ENCODE measurements around the gene BNC2. TPM values are rescaled to one million over a fixed set of nuclear protein-coding genes. Genes with fewer than 3 reads are reported as not detected.

Gene BNC2
- total RNA-seq, 2 donors from 2014 or later, result 0.32 TPM; not detected in 1

DNA sequence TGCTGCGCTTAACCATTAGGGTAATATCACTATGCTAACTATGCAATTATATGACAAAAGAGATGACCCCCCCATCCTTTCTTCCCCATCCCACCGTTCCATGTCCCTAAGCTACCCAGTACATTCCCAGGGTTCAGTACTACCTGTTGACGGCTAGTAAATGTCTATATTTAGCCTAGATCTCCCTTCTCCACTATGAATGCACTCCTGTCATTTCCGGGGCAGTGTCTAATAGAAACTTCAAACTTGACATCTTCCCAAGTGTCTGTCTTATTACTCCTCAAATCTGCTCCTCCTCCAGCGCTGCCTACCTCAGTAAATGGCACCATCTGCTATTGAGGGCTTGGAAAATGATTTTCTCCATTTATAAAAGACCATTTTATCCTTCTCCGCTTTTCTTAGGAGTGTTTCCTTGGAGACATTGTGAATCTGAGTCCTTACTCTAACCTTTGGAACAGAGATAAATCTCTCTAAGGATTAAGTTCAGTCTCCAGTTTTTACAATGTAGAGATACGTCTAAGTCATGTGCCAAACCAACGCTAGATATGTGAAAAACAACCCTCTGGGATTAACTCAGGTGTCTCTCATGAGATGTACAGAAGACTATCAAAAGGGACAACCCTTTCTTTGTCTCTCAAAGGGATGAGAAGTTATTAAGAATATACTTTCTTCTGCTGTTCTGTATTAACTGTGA, 114.9 kb downstream of the BNC2 start:
- DNase-seq, result no peak
- Mint-ChIP-seq H3K36me3 (ENCODE audit: insufficient read depth in 2 of 2) (peaks cover 0 to 2% of the 10 kb centered on the region in 2 donors), H3K4me1 (ENCODE audit: low read depth) (no peaks in the 10 kb centered on the region), H3K27ac (no peak overlapping the region), H3K4me3 (no peak overlapping the region), H3K9me3 (peaks cover 4 to 6% of the 10 kb centered on the region in 2 donors), H3K27me3 (ENCODE audit: low read depth) (no peaks in the 10 kb centered on the region)
- ATAC-seq (replicated peaks in 1 of 2), result no peak

GRCh38 chr9:16754662-16755061, 115.8 kb downstream of the BNC2 start:
- ATAC-seq (replicated peaks in 1 of 2), result no peak
- Mint-ChIP-seq H3K27ac (no peak overlapping the region), H3K9me3 (peaks cover 4 to 6% of the 10 kb centered on the region in 2 donors), H3K4me3 (no peak overlapping the region), H3K36me3 (ENCODE audit: insufficient read depth in 2 of 2) (no peaks in the 10 kb centered on the region), H3K27me3 (ENCODE audit: low read depth) (no peaks in the 10 kb centered on the region), H3K4me1 (ENCODE audit: low read depth) (no peaks in the 10 kb centered on the region)
- DNase-seq, result no peak

DNA sequence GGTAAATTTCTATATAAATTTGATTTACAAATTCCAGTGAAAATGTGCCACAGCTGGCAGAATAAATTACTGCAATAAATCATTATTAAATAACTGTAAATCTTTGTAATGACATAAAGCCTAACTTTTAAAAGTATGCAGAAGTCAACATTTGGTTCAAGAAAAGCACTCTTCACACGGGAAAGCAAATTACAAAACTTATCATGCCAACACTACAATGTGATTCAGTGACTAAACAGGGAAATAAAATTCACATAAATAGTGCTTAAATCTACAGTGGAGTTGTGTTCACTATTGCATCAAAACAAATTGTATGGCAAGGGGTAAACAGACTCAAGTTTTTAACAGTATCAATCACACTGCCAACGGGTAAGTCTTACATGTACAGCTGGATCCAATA, 117.2 kb downstream of the BNC2 start:
- Mint-ChIP-seq H3K4me1 (ENCODE audit: low read depth) (no peaks in the 10 kb centered on the region), H3K27ac (no peak overlapping the region), H3K9me3 (peaks cover 4 to 8% of the 10 kb centered on the region in 2 donors), H3K36me3 (ENCODE audit: insufficient read depth in 2 of 2) (no peaks in the 10 kb centered on the region), H3K4me3 (no peak overlapping the region), H3K27me3 (ENCODE audit: low read depth) (no peaks in the 10 kb centered on the region)
- no peak for ATAC-seq (replicated peaks in 1 of 2)
- no peak for DNase-seq

- no peaks in the 10 kb centered on the region for H3K36me3 Mint-ChIP-seq (ENCODE audit: insufficient read depth in 2 of 2)
- no peaks in the 10 kb centered on the region for H3K4me1 Mint-ChIP-seq (ENCODE audit: low read depth)
- H3K4me3 Mint-ChIP-seq, result no peak overlapping the region
- H3K9me3 Mint-ChIP-seq, result peaks cover 2 to 6% of the 10 kb centered on the region in 2 donors
- H3K27ac Mint-ChIP-seq, result no peak overlapping the region
- ATAC-seq (replicated peaks in 1 of 2) (no peak), DNase-seq (no peak)
- no peaks in the 10 kb centered on the region for H3K27me3 Mint-ChIP-seq (ENCODE audit: low read depth)
Measured at GRCh38 chr9:16752601-16753000, 117.9 kb downstream of the BNC2 start.

DNA sequence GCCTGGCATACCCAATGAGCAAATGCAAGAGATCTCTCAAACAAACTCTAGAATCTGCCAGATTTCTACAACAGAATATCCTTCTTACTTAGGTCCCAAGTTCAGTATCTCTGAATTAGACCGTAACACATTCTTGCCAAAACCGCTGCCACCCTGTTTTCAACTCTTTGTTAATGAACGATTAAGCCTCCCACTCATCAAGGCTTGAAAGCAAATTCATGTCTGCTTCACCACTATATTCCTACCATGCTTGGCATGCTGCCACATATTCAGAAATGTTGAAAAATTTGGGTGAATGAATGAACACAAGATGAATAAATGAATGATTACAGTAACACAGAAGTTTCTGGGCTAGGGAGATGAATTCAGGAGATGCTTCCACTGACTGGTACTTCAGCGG, 119.9 kb downstream of the BNC2 start:
- DNase-seq (no peak), ATAC-seq (replicated peaks in 1 of 2) (no peak)
- Mint-ChIP-seq H3K36me3 (ENCODE audit: insufficient read depth in 2 of 2) (no peaks in the 10 kb centered on the region), H3K4me3 (no peak overlapping the region), H3K4me1 (ENCODE audit: low read depth) (no peaks in the 10 kb centered on the region), H3K9me3 (peaks cover 2% of the 10 kb centered on the region in 2 donors), H3K27ac (no peak overlapping the region), H3K27me3 (ENCODE audit: low read depth) (no peaks in the 10 kb centered on the region)

DNA sequence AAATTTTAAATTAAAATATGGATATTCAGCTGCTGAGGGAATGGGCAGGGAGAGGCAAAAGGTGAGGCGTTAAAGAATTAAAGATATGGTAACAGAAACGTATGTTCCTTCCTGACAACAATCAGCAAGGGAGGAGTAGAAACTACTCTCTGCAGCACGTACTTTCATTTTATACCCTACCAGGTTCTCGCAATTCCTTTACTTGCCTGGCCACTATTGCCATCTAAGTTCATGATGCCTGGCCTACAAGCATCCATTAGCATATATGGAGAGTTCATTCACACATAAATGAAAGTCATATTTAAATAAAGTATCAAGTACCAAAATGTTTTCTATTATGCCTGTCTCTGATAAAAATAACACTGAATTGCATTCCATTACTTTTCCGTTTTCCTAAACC, 125.1 kb downstream of the BNC2 start:
- Mint-ChIP-seq H3K4me1 (ENCODE audit: low read depth) (no peaks in the 10 kb centered on the region), H3K36me3 (ENCODE audit: insufficient read depth in 2 of 2) (no peaks in the 10 kb centered on the region), H3K4me3 (no peak overlapping the region), H3K27ac (no peak overlapping the region), H3K27me3 (ENCODE audit: low read depth) (no peaks in the 10 kb centered on the region), H3K9me3 (peaks cover 0 to 2% of the 10 kb centered on the region in 2 donors)
- no peak for ATAC-seq (replicated peaks in 1 of 2)
- no peak for DNase-seq

- Mint-ChIP-seq H3K9me3 (peaks cover 0 to 5% of the 10 kb centered on the region in 2 donors), H3K4me3 (no peak overlapping the region), H3K27ac (no peak overlapping the region), H3K36me3 (ENCODE audit: insufficient read depth in 2 of 2) (no peaks in the 10 kb centered on the region), H3K27me3 (ENCODE audit: low read depth) (no peaks in the 10 kb centered on the region), H3K4me1 (ENCODE audit: low read depth) (no peaks in the 10 kb centered on the region)
- no peak for DNase-seq
- no peak for ATAC-seq (replicated peaks in 1 of 2)
Measured at GRCh38 chr9:16744394-16744793, 126.1 kb downstream of the BNC2 start.

GRCh38 chr9:16743375-16743774, 127.1 kb downstream of the BNC2 start:
- Mint-ChIP-seq H3K36me3 (ENCODE audit: insufficient read depth in 2 of 2) (no peaks in the 10 kb centered on the region), H3K4me1 (ENCODE audit: low read depth) (no peaks in the 10 kb centered on the region), H3K4me3 (no peak overlapping the region), H3K27me3 (ENCODE audit: low read depth) (no peaks in the 10 kb centered on the region), H3K9me3 (peaks cover 0 to 3% of the 10 kb centered on the region in 2 donors), H3K27ac (no peak overlapping the region)
- no peak for DNase-seq
- ATAC-seq (replicated peaks in 1 of 2), result no peak

DNA sequence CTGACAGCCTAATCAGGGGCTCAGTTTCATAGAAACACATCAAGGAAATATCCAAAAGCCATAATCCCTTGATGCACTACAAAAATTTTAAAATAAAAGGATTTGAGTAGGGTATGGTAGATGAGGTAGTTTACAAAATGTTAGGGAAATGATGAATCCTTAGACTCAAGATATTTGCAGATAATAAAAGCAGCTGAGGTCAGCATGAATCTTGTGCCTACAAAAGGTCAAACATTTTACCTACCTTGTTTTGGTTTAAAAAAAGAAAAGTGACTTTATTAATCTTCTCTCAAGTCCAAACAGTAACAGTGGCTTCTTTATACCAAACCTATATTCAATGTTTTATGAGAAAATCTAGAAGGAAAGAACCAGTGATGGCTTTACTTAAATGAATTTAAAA, 135.5 kb downstream of the BNC2 start:
- H3K4me1 Mint-ChIP-seq (ENCODE audit: low read depth), result no peaks in the 10 kb centered on the region

DNA sequence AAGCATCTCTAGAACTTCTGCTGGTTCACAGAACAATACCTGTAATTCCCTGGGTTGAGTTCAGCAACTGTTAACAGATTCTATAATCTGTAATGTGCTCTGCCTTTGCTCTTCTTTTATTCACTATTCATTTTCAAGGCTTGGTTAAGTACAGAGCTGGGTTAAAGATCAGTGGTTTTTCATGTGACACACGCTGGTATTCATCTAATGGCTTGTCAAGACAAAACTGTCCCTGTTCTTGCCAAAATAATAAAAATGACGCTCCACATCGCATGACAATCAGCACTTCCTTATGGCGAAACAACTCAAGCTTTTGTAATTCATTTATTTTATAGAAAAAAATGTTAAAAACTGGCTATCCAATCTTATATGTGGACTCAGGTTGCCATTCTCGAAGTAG, 137.9 kb downstream of the BNC2 start:
- H3K4me3 Mint-ChIP-seq, result no peak overlapping the region
- peaks cover 0 to 3% of the 10 kb centered on the region in 2 donors for H3K9me3 Mint-ChIP-seq
- H3K27ac Mint-ChIP-seq, result no peak overlapping the region
- H3K27me3 Mint-ChIP-seq (ENCODE audit: low read depth), result peaks cover 8% of the 10 kb centered on the region
- H3K4me1 Mint-ChIP-seq (ENCODE audit: low read depth), result no peaks in the 10 kb centered on the region
- ATAC-seq (replicated peaks in 1 of 2) (no peak), DNase-seq (no peak)
- no peaks in the 10 kb centered on the region for H3K36me3 Mint-ChIP-seq (ENCODE audit: insufficient read depth in 2 of 2)

More for the DNA sequence above, 135.5 kb downstream of the BNC2 start:
- H3K4me3 Mint-ChIP-seq, result no peak overlapping the region
- DNase-seq, result no peak
- no peaks in the 10 kb centered on the region for H3K27me3 Mint-ChIP-seq (ENCODE audit: low read depth)
- peaks cover 0 to 5% of the 10 kb centered on the region in 2 donors for H3K9me3 Mint-ChIP-seq
- H3K36me3 Mint-ChIP-seq (ENCODE audit: insufficient read depth in 2 of 2), result no peaks in the 10 kb centered on the region
- H3K27ac Mint-ChIP-seq, result no peak overlapping the region
- ATAC-seq (replicated peaks in 1 of 2), result no peak

DNA sequence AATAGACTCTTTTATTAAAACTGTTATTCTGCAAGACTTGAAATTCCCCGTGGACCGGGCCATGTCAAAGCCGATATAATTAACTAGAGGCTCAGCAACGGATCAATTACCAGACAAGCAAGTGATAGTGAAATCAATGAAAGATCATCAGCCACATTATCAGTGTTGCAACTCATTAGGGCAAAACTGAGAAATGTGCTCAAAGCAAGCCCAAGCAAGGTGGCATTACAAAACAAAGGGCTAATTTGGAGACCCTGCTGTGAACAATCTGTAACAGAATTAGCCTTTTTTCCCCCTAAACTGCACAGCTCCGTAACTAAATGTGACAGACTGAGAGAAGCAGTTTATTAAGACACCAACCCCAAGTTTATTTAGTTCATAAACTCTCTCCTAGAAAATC, 140.3 kb downstream of the BNC2 start:
- no peaks in the 10 kb centered on the region for H3K4me1 Mint-ChIP-seq (ENCODE audit: low read depth)
- H3K27me3 Mint-ChIP-seq (ENCODE audit: low read depth), result peaks cover 25% of the 10 kb centered on the region
- H3K9me3 Mint-ChIP-seq, result peaks cover 0 to 3% of the 10 kb centered on the region in 2 donors
- ATAC-seq (replicated peaks in 1 of 2) (no peak), DNase-seq (no peak)
- no peak overlapping the region for H3K27ac Mint-ChIP-seq
- H3K36me3 Mint-ChIP-seq (ENCODE audit: insufficient read depth in 2 of 2), result no peaks in the 10 kb centered on the region
- H3K4me3 Mint-ChIP-seq, result no peak overlapping the region

GRCh38 chr9:16729651-16730050, 140.8 kb downstream of the BNC2 start:
- Mint-ChIP-seq H3K36me3 (ENCODE audit: insufficient read depth in 2 of 2) (no peaks in the 10 kb centered on the region), H3K4me3 (no peak overlapping the region), H3K27ac (no peak overlapping the region), H3K4me1 (ENCODE audit: low read depth) (no peaks in the 10 kb centered on the region), H3K27me3 (ENCODE audit: low read depth) (peaks cover 25% of the 10 kb centered on the region), H3K9me3 (peaks cover 0 to 3% of the 10 kb centered on the region in 2 donors)
- no peak for ATAC-seq (replicated peaks in 1 of 2)
- DNase-seq, result no peak

GRCh38 chr9:16728137-16728508, 142.3 kb downstream of the BNC2 start:
- no peak for ATAC-seq (replicated peaks in 1 of 2)

GRCh38 chr9:16727452-16728136, 142.9 kb downstream of the BNC2 start:
- Mint-ChIP-seq H3K9me3 (no peaks in the 10 kb centered on the region), H3K4me3 (peak overlapping the region in 1 of 2 donors; percentile 20), H3K36me3 (ENCODE audit: insufficient read depth in 2 of 2) (no peaks in the 10 kb centered on the region), H3K4me1 (ENCODE audit: low read depth) (no peaks in the 10 kb centered on the region), H3K27me3 (ENCODE audit: low read depth) (peaks cover 25% of the 10 kb centered on the region), H3K27ac (no peak overlapping the region)
- ATAC-seq (replicated peaks in 1 of 2), result no peak
- no peak for DNase-seq

More at GRCh38 chr9:16728137-16728508, 142.3 kb downstream of the BNC2 start:
- no peaks in the 10 kb centered on the region for H3K9me3 Mint-ChIP-seq
- no peaks in the 10 kb centered on the region for H3K4me1 Mint-ChIP-seq (ENCODE audit: low read depth)
- peaks cover 25% of the 10 kb centered on the region for H3K27me3 Mint-ChIP-seq (ENCODE audit: low read depth)
- DNase-seq, result no peak
- no peak overlapping the region for H3K27ac Mint-ChIP-seq
- H3K36me3 Mint-ChIP-seq (ENCODE audit: insufficient read depth in 2 of 2), result no peaks in the 10 kb centered on the region
- H3K4me3 Mint-ChIP-seq, result no peak overlapping the region
